LNCaP clone FGC (cell line): Measurements from ENCODE around the gene SRPK3.

ENCODE experiments used
- DNase-seq: peaks from one replicate; pipeline ENCODE4 v3.0.0-alpha.2; 2011; ENCODE audit warnings: low read depth
- H3K4me3 ChIP-seq: 2 replicates; pipeline ENCODE4 v1.5.1; 2011; ENCODE audit warnings: mild to moderate bottlenecking, low read depth, low read length, control low read depth
- TF ChIP-seq, protein P1 (sequence below): IDR thresholded peaks from 2 replicates; pipeline ENCODE4 v1.5.1; 2012; ENCODE audit warnings: mild to moderate bottlenecking; ENCODE audit not compliant: control insufficient read depth, insufficient read depth; ENCODE audit errors: extremely low read depth

Gene SRPK3

DNA sequence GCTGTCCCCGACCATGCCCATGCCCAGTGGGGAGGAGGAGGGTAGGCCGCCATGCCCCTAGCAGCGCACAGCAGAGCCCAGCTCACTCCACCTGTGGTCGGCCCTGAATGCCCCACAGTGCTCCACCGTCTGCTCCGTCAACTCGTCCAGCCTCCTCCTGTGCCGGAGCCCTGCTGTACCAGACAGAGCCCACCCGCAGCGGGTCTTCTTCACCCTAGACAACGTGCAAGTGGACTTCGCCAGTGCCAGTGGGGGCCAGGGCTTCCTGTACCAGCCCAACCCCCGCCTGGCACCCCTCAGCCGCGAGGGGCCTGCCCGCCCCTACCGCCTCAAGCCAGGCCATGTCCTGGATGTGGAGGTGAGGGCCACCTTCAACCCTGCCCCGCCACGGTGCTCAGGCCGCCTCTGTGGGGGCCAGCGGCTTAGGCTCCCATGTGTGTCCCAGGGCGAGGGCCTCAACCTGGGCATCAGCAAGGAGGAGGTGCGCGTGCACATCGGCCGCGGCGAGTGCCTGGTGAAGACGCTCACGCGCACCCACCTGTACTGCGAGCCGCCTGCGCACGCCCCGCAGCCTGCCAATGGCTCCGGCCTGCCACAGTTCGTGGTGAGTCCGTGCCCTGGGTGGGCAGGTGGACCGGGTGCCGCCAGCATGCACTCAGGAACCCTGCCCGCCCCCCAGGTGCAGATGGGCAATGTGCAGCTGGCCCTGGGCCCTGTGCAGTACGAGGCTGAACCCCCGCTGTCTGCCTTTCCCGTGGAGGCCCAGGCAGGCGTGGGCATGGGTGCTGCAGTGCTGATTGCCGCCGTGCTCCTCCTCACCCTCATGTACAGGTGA lies 6.9 kb upstream of the SRPK3 start:
- DNase-seq, result no peak
- no peak overlapping the region for H3K4me3 ChIP-seq
- TF ChIP-seq, protein P1, sequence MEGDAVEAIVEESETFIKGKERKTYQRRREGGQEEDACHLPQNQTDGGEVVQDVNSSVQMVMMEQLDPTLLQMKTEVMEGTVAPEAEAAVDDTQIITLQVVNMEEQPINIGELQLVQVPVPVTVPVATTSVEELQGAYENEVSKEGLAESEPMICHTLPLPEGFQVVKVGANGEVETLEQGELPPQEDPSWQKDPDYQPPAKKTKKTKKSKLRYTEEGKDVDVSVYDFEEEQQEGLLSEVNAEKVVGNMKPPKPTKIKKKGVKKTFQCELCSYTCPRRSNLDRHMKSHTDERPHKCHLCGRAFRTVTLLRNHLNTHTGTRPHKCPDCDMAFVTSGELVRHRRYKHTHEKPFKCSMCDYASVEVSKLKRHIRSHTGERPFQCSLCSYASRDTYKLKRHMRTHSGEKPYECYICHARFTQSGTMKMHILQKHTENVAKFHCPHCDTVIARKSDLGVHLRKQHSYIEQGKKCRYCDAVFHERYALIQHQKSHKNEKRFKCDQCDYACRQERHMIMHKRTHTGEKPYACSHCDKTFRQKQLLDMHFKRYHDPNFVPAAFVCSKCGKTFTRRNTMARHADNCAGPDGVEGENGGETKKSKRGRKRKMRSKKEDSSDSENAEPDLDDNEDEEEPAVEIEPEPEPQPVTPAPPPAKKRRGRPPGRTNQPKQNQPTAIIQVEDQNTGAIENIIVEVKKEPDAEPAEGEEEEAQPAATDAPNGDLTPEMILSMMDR, result no peak

DNA sequence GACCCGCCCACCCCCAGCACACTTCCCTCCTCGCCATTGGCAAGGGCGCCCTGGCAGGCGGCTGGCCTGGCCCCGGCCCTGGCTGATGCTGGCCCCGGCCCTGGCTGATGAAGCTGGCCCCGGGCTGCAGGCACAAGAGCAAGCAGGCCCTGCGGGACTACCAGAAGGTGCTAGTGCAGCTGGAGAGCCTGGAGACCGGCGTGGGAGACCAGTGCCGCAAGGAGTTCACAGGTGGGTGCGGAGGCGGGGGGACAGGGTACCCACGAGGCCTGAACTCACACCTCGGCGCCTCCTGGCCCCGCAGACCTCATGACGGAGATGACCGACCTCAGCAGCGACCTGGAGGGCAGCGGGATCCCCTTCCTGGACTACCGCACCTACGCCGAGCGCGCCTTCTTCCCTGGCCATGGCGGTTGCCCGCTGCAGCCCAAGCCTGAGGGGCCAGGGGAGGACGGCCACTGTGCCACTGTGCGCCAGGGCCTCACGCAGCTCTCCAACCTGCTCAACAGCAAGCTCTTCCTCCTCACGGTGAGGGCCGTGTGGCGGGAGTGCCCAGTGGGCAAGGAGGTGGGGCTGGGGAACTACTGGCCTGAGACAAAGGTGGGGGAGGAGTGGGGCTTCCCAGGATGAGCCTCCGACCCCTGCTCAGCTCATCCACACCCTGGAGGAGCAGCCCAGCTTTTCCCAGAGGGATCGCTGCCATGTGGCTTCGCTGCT lies 6.1 kb upstream of the SRPK3 start:
- DNase-seq, result no peak
- TF ChIP-seq, protein P1, result no peak
- no peak overlapping the region for H3K4me3 ChIP-seq

DNA sequence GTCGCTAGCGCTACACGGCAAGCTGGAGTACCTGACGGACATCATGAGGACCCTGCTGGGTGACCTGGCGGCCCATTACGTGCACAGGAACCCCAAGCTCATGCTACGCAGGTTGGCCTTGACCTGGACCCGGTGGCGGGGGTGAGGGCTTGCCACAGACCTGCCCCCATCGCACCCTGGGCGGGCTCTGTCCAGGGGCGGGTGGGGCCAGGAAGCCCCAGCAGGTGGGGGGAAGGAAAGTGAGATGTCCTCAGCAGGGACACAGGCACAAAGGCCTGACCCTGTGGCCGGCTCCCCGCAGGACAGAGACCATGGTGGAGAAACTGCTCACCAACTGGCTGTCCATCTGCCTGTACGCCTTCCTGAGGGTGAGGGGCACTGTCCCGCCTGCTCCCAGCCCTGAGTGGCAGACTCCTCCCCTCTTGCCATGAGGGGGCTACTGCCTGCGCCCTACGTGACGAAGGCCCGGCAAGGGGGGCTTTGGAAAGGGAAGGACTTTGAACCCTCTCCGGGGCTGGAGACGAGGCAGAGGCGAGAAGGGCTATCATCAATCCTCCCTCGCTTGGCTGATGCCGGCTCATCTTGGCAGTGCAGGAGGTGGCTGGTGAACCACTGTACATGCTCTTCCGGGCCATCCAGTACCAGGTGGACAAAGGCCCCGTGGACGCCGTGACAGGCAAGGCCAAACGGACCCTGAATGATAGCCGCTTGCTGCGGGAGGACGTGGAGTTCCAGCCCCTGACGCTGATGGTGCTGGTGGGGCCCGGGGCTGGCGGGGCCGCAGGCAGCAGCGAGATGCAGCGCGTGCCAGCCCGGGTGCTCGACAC lies 5.3 kb upstream of the SRPK3 start:
- no peak for DNase-seq
- TF ChIP-seq, protein P1, result no peak

DNA sequence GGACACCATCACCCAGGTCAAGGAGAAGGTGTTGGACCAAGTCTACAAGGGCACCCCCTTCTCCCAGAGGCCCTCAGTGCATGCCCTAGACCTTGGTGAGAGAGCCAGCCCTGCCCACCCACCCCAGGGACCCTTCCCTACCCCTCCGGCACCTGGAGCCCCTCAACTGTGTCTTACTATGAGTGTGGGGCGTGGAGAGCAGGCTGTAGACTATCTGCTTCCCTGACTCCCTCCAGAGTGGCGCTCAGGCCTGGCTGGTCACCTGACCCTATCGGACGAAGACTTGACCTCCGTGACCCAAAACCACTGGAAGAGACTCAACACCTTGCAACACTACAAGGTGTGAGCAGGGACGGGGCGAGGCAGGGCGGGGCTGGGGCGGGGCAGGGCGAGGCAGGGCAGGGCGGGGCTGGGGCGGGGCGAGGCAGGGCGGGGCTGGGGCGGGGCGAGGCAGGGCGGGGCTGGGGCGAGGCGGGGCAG lies 4.7 kb upstream of the SRPK3 start:
- no peak overlapping the region for H3K4me3 ChIP-seq
- no peak for DNase-seq
- TF ChIP-seq, protein P1, result no peak

More for the DNA sequence above, 5.3 kb upstream of the SRPK3 start:
- H3K4me3 ChIP-seq, result no peak overlapping the region

DNA sequence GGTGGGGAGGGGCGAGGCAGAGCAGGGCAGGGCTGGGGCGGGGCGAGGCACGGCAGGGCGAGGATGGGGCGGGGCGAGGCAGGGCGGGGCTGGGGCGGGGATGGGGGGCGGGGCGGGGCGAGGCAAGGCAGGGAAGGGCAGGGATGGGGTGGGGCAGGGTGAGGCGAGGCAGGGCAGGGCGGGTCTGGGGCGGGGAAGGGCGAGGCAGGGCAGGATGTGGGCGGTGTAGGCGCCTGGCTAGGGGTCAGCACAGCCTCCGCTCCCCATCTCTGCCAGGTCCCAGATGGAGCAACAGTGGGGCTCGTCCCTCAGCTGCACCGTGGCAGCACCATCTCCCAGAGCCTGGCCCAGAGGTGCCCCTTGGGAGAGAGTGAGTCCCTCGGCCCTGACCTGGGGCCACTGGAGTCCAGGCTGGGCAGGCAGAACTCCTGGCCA lies 4.2 kb upstream of the SRPK3 start:
- no peak for DNase-seq

More for the DNA sequence above, 4.2 kb upstream of the SRPK3 start:
- H3K4me3 ChIP-seq, result no peak overlapping the region
- TF ChIP-seq, protein P1, result no peak
